ENCODE measurements around the gene MUC4.
"Not testable (repeated sequence)": the region's sequence is repeated elsewhere in the genome, so short reads cannot be mapped to it uniquely, and the experiment has no call there.

MUC4 gene

GRCh38 chr3:195809796-195810454, 1.8 kb downstream of the MUC4 start:
- TF ChIP-seq CTCF (IDR thresholded peaks at IDR 0.05; ENCODE audit: low read depth, low read length, missing control alignments), result no peak
- H3K4me3 ChIP-seq (replicated peaks; ENCODE audit: low read depth, low read length), result no peak overlapping the region

GRCh38 chr3:195809291-195809785, 2.4 kb downstream of the MUC4 start:
- no peak overlapping the region for H3K4me3 ChIP-seq (replicated peaks; ENCODE audit: low read depth, low read length)
- no peak for DNase-seq (ENCODE audit: extremely low read depth, low read depth)
- no peak for TF ChIP-seq CTCF (IDR thresholded peaks at IDR 0.05; ENCODE audit: low read depth, low read length, missing control alignments)

More at GRCh38 chr3:195809796-195810454, 1.8 kb downstream of the MUC4 start:
- no peak for DNase-seq (ENCODE audit: extremely low read depth, low read depth)

- TF ChIP-seq CTCF (IDR thresholded peaks at IDR 0.05; ENCODE audit: low read depth, low read length, missing control alignments), result no peak
- no peak for DNase-seq (ENCODE audit: extremely low read depth, low read depth)
- no peak overlapping the region for H3K4me3 ChIP-seq (replicated peaks; ENCODE audit: low read depth, low read length)
Measured at GRCh38 chr3:195808741-195809290, 2.9 kb downstream of the MUC4 start.

GRCh38 chr3:195807681-195808121, 4.0 kb downstream of the MUC4 start:
- no peak for TF ChIP-seq CTCF (IDR thresholded peaks at IDR 0.05; ENCODE audit: low read depth, low read length, missing control alignments)
- DNase-seq (ENCODE audit: extremely low read depth, low read depth), result no peak
- H3K4me3 ChIP-seq (replicated peaks; ENCODE audit: low read depth, low read length), result no peak overlapping the region

GRCh38 chr3:195806916-195807231, 4.9 kb downstream of the MUC4 start:
- TF ChIP-seq CTCF (IDR thresholded peaks at IDR 0.05; ENCODE audit: low read depth, low read length, missing control alignments), result no peak
- no peak overlapping the region for H3K4me3 ChIP-seq (replicated peaks; ENCODE audit: low read depth, low read length)
- DNase-seq (ENCODE audit: extremely low read depth, low read depth), result no peak

- DNase-seq (ENCODE audit: extremely low read depth, low read depth), result no peak
- no peak for TF ChIP-seq CTCF (IDR thresholded peaks at IDR 0.05; ENCODE audit: low read depth, low read length, missing control alignments)
Measured at GRCh38 chr3:195806211-195806915, 5.4 kb downstream of the MUC4 start.

GRCh38 chr3:195805588-195805987, 6.1 kb downstream of the MUC4 start:
- not testable (repeated sequence) for DNase-seq (ENCODE audit: extremely low read depth, low read depth); H3K4me3 ChIP-seq (replicated peaks; ENCODE audit: low read depth, low read length)

More at GRCh38 chr3:195806211-195806915, 5.4 kb downstream of the MUC4 start:
- no peak overlapping the region for H3K4me3 ChIP-seq (replicated peaks; ENCODE audit: low read depth, low read length)
